ENCODE measurements around the gene BICRA.

BICRA gene

DNA sequence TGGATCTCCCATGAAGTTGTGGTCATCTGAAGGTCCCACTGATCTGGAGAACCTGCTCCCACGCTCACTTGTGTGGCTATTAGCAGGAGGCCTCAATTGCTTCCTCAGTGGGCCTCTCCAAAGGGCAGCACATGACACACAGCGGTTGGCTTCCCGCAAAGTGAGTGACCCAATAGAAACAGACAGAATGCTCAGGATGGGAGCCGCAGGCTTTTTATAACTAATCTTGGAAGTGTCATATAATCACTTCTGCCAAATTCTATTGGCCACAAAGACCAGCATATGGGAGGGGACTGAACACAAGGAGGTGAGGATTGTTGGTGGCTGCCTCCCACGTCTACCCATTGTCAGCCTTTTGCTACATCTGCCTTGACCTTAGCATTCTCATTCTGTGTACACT, 82.2 kb downstream of the BICRA start:
- no peak overlapping the region for H4K91ac ChIP-seq (ENCODE audit: low read depth, low read length)
- no peak overlapping the region for H2AFZ ChIP-seq (ENCODE audit: insufficient read depth, low read length, poor library complexity)
- H3K4me3 ChIP-seq (ENCODE audit: low read depth, low read length) = no peak overlapping the region
- no peak overlapping the region for H4K12ac ChIP-seq (ENCODE audit: low read depth, low read length)
- H3K79me1 ChIP-seq (ENCODE audit: low read length) = no peaks in the 10 kb centered on the region
- H3K23ac ChIP-seq (ENCODE audit: low read length) = no peak overlapping the region
- no peak overlapping the region for H2AK5ac ChIP-seq (ENCODE audit: low read length)
- no peak overlapping the region for H3K4ac ChIP-seq (ENCODE audit: low read depth, low read length)
- H3K14ac ChIP-seq (ENCODE audit: low read length) = no peak overlapping the region
- H3K4me2 ChIP-seq (ENCODE audit: low read length) = no peak overlapping the region
- H2BK120ac ChIP-seq (ENCODE audit: insufficient read depth, low read length, poor library complexity) = no peak overlapping the region
- no peaks in the 10 kb centered on the region for H3K27me3 ChIP-seq (ENCODE audit: insufficient read depth, low read length)
- no peak overlapping the region for H2BK12ac ChIP-seq (ENCODE audit: low read length)
- no peak overlapping the region for H2BK5ac ChIP-seq (ENCODE audit: low read depth, low read length, poor library complexity)
- H3K4me1 ChIP-seq (ENCODE audit: control insufficient read depth in 1 of 2, insufficient read depth in 2 of 2, low read length in 2 of 2) = no peaks in the 10 kb centered on the region
- peaks cover 27 to 39% of the 10 kb centered on the region in 2 experiments for H3K36me3 ChIP-seq (ENCODE audit: control insufficient read depth in 1 of 2, insufficient read depth in 2 of 2, low read length in 2 of 2)
- no peak overlapping the region for H3K18ac ChIP-seq (ENCODE audit: low read length)
- DNase-seq = no peak
- no peak overlapping the region for H3K27ac ChIP-seq (ENCODE audit: low read depth, low read length)
- no peak overlapping the region for H4K8ac ChIP-seq (ENCODE audit: low read depth, low read length)
- no CpG with 5 or more reads among the region's 5 CpGs for WGBS (ENCODE audit: extremely low coverage, insufficient coverage, insufficient read length)
- H3K9me3 ChIP-seq (ENCODE audit: insufficient read depth, low read depth, low read length) = no peaks in the 10 kb centered on the region
- H3K79me2 ChIP-seq (ENCODE audit: control insufficient read depth, insufficient read depth, low read length, poor library complexity) = no peaks in the 10 kb centered on the region
- H3K9ac ChIP-seq (ENCODE audit: low read length) = no peak overlapping the region

DNA sequence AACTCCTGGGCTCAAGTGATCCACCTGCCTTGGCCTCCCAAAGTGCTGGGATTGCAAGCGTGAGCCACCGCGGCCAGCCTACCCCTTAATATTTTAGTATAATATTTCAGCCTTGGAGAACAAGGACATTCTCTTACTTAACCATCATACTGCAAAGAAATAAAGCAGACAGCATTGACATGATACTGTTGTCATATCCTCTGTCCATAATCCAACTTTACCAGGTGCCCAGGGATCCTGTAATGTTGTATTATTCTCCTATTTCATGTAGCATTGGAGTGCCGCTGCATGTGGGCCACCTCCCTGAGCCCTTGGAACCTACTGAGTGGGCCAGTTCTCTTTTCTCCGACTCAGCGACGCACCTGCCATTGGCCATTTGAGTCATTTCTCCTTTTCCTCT, 82.8 kb downstream of the BICRA start:
- H3K27ac ChIP-seq (ENCODE audit: low read depth, low read length) = no peak overlapping the region
- WGBS (ENCODE audit: extremely low coverage, insufficient coverage, insufficient read length) = no CpG with 5 or more reads among the region's 7 CpGs
- no peak overlapping the region for H3K18ac ChIP-seq (ENCODE audit: low read length)
- H3K9me3 ChIP-seq (ENCODE audit: insufficient read depth, low read depth, low read length) = no peaks in the 10 kb centered on the region
- H3K79me1 ChIP-seq (ENCODE audit: low read length) = no peaks in the 10 kb centered on the region
- no peak overlapping the region for H3K4ac ChIP-seq (ENCODE audit: low read depth, low read length)
- no peak overlapping the region for H3K4me2 ChIP-seq (ENCODE audit: low read length)
- H2AFZ ChIP-seq (ENCODE audit: insufficient read depth, low read length, poor library complexity) = no peak overlapping the region
- H3K27me3 ChIP-seq (ENCODE audit: insufficient read depth, low read length) = no peaks in the 10 kb centered on the region
- no peak overlapping the region for H2AK5ac ChIP-seq (ENCODE audit: low read length)
- H3K23ac ChIP-seq (ENCODE audit: low read length) = no peak overlapping the region
- H3K79me2 ChIP-seq (ENCODE audit: control insufficient read depth, insufficient read depth, low read length, poor library complexity) = no peaks in the 10 kb centered on the region
- H4K8ac ChIP-seq (ENCODE audit: low read depth, low read length) = no peak overlapping the region
- no peak for DNase-seq
- H3K36me3 ChIP-seq (ENCODE audit: control insufficient read depth in 1 of 2, insufficient read depth in 2 of 2, low read length in 2 of 2) = peaks cover 33 to 43% of the 10 kb centered on the region in 2 experiments
- no peaks in the 10 kb centered on the region for H3K4me1 ChIP-seq (ENCODE audit: control insufficient read depth in 1 of 2, insufficient read depth in 2 of 2, low read length in 2 of 2)
- H3K4me3 ChIP-seq (ENCODE audit: low read depth, low read length) = no peak overlapping the region
- H3K9ac ChIP-seq (ENCODE audit: low read length) = no peak overlapping the region
- H2BK120ac ChIP-seq (ENCODE audit: insufficient read depth, low read length, poor library complexity) = no peak overlapping the region
- H2BK5ac ChIP-seq (ENCODE audit: low read depth, low read length, poor library complexity) = no peak overlapping the region
- no peak overlapping the region for H2BK12ac ChIP-seq (ENCODE audit: low read length)
- H4K12ac ChIP-seq (ENCODE audit: low read depth, low read length) = no peak overlapping the region
- no peak overlapping the region for H3K14ac ChIP-seq (ENCODE audit: low read length)
- no peak overlapping the region for H4K91ac ChIP-seq (ENCODE audit: low read depth, low read length)

DNA sequence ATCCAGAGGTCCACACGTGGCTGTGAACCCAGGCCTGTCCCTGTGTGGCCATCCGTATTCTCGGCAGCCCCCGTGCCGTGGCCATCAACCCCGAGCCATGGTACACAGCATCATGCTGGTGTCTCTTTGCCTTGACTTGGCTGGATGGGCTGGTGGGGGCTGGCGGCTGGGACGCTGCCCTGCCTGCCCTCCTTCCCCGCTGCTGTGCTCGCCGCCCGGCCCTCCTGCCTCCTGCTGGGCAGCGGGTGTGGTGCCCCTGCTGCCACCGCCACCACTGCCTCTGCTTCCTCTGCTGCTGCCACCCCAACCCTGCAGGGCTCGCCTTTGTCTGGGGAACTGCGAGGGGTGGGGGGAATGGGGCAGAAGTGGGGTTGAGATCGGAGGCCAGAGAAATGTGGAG, 84.6 kb downstream of the BICRA start:
- Histone ChIP-seq H3K79me2 (ENCODE audit: control insufficient read depth, insufficient read depth, low read length, poor library complexity) (no peaks in the 10 kb centered on the region), H3K4ac (ENCODE audit: low read depth, low read length) (no peak overlapping the region), H4K91ac (ENCODE audit: low read depth, low read length) (no peak overlapping the region), H3K18ac (ENCODE audit: low read length) (no peak overlapping the region), H3K14ac (ENCODE audit: low read length) (no peak overlapping the region), H2BK12ac (ENCODE audit: low read length) (no peak overlapping the region), H3K4me2 (ENCODE audit: low read length) (no peak overlapping the region), H2BK5ac (ENCODE audit: low read depth, low read length, poor library complexity) (no peak overlapping the region), H3K23ac (ENCODE audit: low read length) (no peak overlapping the region), H4K12ac (ENCODE audit: low read depth, low read length) (no peak overlapping the region), H3K4me1 (ENCODE audit: control insufficient read depth in 1 of 2, insufficient read depth in 2 of 2, low read length in 2 of 2) (no peaks in the 10 kb centered on the region), H2AK5ac (ENCODE audit: low read length) (no peak overlapping the region), H3K27me3 (ENCODE audit: insufficient read depth, low read length) (no peaks in the 10 kb centered on the region), H3K79me1 (ENCODE audit: low read length) (no peaks in the 10 kb centered on the region), H2BK120ac (ENCODE audit: insufficient read depth, low read length, poor library complexity) (no peak overlapping the region), H3K9ac (ENCODE audit: low read length) (no peak overlapping the region), H2AFZ (ENCODE audit: insufficient read depth, low read length, poor library complexity) (no peak overlapping the region), H3K27ac (ENCODE audit: low read depth, low read length) (no peak overlapping the region), H3K9me3 (ENCODE audit: insufficient read depth, low read depth, low read length) (no peaks in the 10 kb centered on the region), H3K36me3 (ENCODE audit: control insufficient read depth in 1 of 2, insufficient read depth in 2 of 2, low read length in 2 of 2) (peaks cover 37 to 44% of the 10 kb centered on the region in 2 experiments), H4K8ac (ENCODE audit: low read depth, low read length) (no peak overlapping the region), H3K4me3 (ENCODE audit: low read depth, low read length) (no peak overlapping the region)
- WGBS (ENCODE audit: extremely low coverage, insufficient coverage, insufficient read length) = no CpG with 5 or more reads among the region's 17 CpGs
- no peak for DNase-seq

DNA sequence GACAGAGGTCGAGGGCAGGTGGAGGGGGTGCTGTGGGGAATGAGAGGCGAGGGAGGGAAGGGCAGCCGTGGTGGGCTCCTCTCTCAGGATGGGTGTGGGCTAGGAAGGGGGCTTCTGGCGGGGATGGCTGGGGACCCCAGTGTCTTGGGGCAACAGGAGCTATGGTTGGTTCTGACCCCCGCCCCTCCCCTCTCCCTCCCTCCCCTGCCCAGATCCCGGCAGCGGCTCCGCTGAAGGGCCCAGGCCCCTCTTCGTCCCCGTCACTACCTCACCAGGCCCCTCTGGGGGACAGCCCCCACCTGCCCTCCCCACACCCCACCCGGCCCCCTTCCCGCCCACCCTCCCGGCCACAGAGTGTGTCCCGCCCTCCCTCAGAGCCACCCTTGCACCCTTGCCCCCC, 85.0 kb downstream of the BICRA start:
- H3K27ac ChIP-seq (ENCODE audit: low read depth, low read length) = no peak overlapping the region
- H2AK5ac ChIP-seq (ENCODE audit: low read length) = no peak overlapping the region
- H3K23ac ChIP-seq (ENCODE audit: low read length) = no peak overlapping the region
- WGBS (ENCODE audit: extremely low coverage, insufficient coverage, insufficient read length) = no CpG with 5 or more reads among the region's 14 CpGs
- H3K18ac ChIP-seq (ENCODE audit: low read length) = no peak overlapping the region
- H3K27me3 ChIP-seq (ENCODE audit: insufficient read depth, low read length) = no peaks in the 10 kb centered on the region
- no peak for DNase-seq
- H2BK12ac ChIP-seq (ENCODE audit: low read length) = no peak overlapping the region
- no peak overlapping the region for H3K14ac ChIP-seq (ENCODE audit: low read length)
- H3K36me3 ChIP-seq (ENCODE audit: control insufficient read depth in 1 of 2, insufficient read depth in 2 of 2, low read length in 2 of 2) = peaks cover 41 to 48% of the 10 kb centered on the region in 2 experiments
- H3K79me2 ChIP-seq (ENCODE audit: control insufficient read depth, insufficient read depth, low read length, poor library complexity) = no peaks in the 10 kb centered on the region
- H2BK5ac ChIP-seq (ENCODE audit: low read depth, low read length, poor library complexity) = no peak overlapping the region
- H2BK120ac ChIP-seq (ENCODE audit: insufficient read depth, low read length, poor library complexity) = no peak overlapping the region
- no peak overlapping the region for H4K12ac ChIP-seq (ENCODE audit: low read depth, low read length)
- no peak overlapping the region for H3K4me3 ChIP-seq (ENCODE audit: low read depth, low read length)
- H3K4me2 ChIP-seq (ENCODE audit: low read length) = no peak overlapping the region
- no peak overlapping the region for H2AFZ ChIP-seq (ENCODE audit: insufficient read depth, low read length, poor library complexity)
- no peaks in the 10 kb centered on the region for H3K4me1 ChIP-seq (ENCODE audit: control insufficient read depth in 1 of 2, insufficient read depth in 2 of 2, low read length in 2 of 2)
- no peak overlapping the region for H3K4ac ChIP-seq (ENCODE audit: low read depth, low read length)
- H3K79me1 ChIP-seq (ENCODE audit: low read length) = no peaks in the 10 kb centered on the region
- no peak overlapping the region for H4K8ac ChIP-seq (ENCODE audit: low read depth, low read length)
- no peak overlapping the region for H4K91ac ChIP-seq (ENCODE audit: low read depth, low read length)
- H3K9me3 ChIP-seq (ENCODE audit: insufficient read depth, low read depth, low read length) = no peaks in the 10 kb centered on the region
- no peak overlapping the region for H3K9ac ChIP-seq (ENCODE audit: low read length)

All from trophoblast cell (in vitro differentiated cells and primary cell).